ENCODE measurements around the gene PICALM.
"Not testable (repeated sequence)": the region's sequence is repeated elsewhere in the genome, so short reads cannot be mapped to it uniquely, and the experiment has no call there.

The PICALM gene
- total RNA-seq: 135 reads per million, percentile 88 among the genes with 10 or more reads in this experiment

- peak; percentile 92 for DNase-seq
Observed at GRCh38 chr11:86068951-86069407, at the start of gene PICALM. PICALM (minus strand) TSS chr11:86069084; CDS start chr11:86068780, 304 bp downstream.

GRCh38 chr11:86118253-86118652 is 49.4 kb upstream of the PICALM start:
- DNase-seq: no peak

GRCh38 chr11:86117712-86118063 is 48.8 kb upstream of the PICALM start:
- no peak for DNase-seq

- DNase-seq: no peak
Observed at GRCh38 chr11:86117001-86117711, 48.3 kb upstream of the PICALM start.

GRCh38 chr11:86116386-86116726 is 47.5 kb upstream of the PICALM start:
- DNase-seq: no peak

- no peak for DNase-seq
Observed at GRCh38 chr11:86115542-86116385, 46.9 kb upstream of the PICALM start.

- no peak for DNase-seq
Observed at GRCh38 chr11:86108890-86109638, 40.2 kb upstream of the PICALM start.

GRCh38 chr11:86108191-86108590 is 39.3 kb upstream of the PICALM start:
- DNase-seq: no peak

- DNase-seq: no peak
Observed at GRCh38 chr11:86106916-86107315, 38.0 kb upstream of the PICALM start.

- not testable (repeated sequence) for DNase-seq
Observed at GRCh38 chr11:86106031-86106430, 37.1 kb upstream of the PICALM start.

GRCh38 chr11:86105601-86106000 is 36.7 kb upstream of the PICALM start:
- not testable (repeated sequence) for DNase-seq

GRCh38 chr11:86103808-86104207 is 34.9 kb upstream of the PICALM start:
- no peak for DNase-seq

GRCh38 chr11:86101941-86102407 is 33.1 kb upstream of the PICALM start:
- DNase-seq: no peak

- no peak for DNase-seq
Observed at GRCh38 chr11:86101493-86101892, 32.6 kb upstream of the PICALM start.

GRCh38 chr11:86099874-86100273 is 31.0 kb upstream of the PICALM start:
- DNase-seq: no peak

- no peak for DNase-seq
Observed at GRCh38 chr11:86097980-86098379, 29.1 kb upstream of the PICALM start.

- DNase-seq: no peak
Observed at GRCh38 chr11:86091566-86091965, 22.7 kb upstream of the PICALM start.

- DNase-seq: no peak
Observed at GRCh38 chr11:86091086-86091485, 22.2 kb upstream of the PICALM start.

- DNase-seq: no peak
Observed at GRCh38 chr11:86089659-86090058, 20.8 kb upstream of the PICALM start.

- not testable (repeated sequence) for DNase-seq
Observed at GRCh38 chr11:86087688-86088087, 18.8 kb upstream of the PICALM start.

GRCh38 chr11:86087256-86087655 is 18.4 kb upstream of the PICALM start:
- DNase-seq: no peak

- no peak for DNase-seq
Observed at GRCh38 chr11:86081455-86081854, 12.6 kb upstream of the PICALM start.

- no peak for DNase-seq
Observed at GRCh38 chr11:86079421-86079820, 10.5 kb upstream of the PICALM start.
